ENCODE data around the gene SLC12A7.

DNA sequence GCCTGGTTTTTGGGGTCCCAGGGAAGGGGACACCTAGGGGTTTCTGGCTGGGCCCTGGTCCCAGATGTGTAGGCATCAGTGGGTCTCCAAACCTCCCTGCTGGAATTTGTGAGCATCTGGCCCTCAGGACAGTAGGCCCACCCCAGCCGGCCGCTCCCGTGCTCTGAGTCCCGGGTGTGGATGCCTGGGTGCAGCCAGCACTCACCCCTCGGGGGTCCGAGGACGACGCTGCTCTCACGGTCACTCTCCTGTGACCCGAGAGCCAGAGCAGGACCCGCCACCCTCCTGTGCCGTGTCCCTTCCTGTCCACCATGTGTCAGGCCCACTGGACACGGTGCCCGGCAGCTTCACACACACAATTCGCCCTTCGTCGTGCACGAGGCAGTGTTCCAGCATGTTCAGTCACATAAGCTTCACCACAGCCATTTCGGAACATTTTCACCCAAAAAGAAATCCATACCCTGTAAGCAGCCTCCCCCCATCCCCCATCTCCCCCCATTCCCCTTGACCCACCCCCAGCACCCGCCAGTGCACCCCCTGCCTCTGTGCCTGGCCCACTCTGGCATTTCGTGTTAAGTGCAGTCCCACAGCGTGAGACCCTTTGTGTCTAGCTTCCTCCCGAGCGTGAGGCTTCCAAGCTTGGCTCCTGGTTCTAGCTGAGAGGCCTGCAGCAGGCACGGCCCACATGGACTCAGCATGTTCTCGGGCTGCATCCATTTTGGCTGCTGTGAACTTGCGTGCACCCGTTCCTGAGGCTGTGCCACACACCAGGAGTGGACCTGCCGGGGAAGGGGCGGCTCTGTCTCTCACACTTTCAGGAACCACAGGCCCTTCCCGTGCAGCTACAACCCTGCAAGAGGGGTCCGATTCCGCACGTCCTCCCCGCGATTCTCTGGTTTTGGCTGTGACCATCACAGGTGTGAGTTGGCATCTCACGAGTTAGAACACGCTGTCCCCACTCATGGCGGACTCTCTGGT is 62.7 kb downstream of the SLC12A7 start:
- no peak for TF ChIP-seq POLR2A (IDR thresholded peaks at IDR 0.05)
- TF ChIP-seq, protein P1, sequence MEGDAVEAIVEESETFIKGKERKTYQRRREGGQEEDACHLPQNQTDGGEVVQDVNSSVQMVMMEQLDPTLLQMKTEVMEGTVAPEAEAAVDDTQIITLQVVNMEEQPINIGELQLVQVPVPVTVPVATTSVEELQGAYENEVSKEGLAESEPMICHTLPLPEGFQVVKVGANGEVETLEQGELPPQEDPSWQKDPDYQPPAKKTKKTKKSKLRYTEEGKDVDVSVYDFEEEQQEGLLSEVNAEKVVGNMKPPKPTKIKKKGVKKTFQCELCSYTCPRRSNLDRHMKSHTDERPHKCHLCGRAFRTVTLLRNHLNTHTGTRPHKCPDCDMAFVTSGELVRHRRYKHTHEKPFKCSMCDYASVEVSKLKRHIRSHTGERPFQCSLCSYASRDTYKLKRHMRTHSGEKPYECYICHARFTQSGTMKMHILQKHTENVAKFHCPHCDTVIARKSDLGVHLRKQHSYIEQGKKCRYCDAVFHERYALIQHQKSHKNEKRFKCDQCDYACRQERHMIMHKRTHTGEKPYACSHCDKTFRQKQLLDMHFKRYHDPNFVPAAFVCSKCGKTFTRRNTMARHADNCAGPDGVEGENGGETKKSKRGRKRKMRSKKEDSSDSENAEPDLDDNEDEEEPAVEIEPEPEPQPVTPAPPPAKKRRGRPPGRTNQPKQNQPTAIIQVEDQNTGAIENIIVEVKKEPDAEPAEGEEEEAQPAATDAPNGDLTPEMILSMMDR (IDR thresholded peaks at IDR 0.05) = no peak
- no peak for TF ChIP-seq POLR2AphosphoS5 (IDR thresholded peaks at IDR 0.05)
- no peak for TF ChIP-seq EP300 (IDR thresholded peaks at IDR 0.05)

Data from suprapubic skin (tissue), 4 donors.